ENCODE results near the gene APOLD1.

APOLD1 gene

DNA sequence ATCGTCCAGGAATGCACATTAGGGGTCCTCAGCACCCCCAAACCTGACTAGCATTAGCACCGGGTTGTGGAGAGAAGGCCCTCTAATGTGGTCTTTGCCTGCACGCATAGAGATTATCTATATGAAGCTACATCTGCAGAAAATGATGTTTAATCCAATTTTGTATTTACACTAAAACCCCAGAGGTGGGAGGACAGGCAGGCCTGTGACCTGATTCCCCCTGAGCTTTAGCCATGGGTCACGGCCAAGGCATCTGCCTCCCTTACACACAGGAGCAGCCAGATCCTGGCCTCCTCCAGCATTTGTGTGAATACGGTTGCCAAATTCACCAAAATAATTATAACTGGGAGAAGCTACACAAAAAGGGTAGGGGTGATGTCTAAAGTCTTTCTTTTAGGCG is 7.0 kb downstream of the APOLD1 start:
- TF ChIP-seq CTCF (IDR thresholded peaks at IDR 0.05; ENCODE audit: low read depth, low read length) = no peak
- no peak overlapping the region for H3K4me3 ChIP-seq (ENCODE audit: low read depth, low read length)

GRCh38 chr12:12794686-12795085 is 9.2 kb downstream of the APOLD1 start:
- H3K4me3 ChIP-seq (ENCODE audit: low read depth, low read length) = no peak overlapping the region
- TF ChIP-seq CTCF (IDR thresholded peaks at IDR 0.05; ENCODE audit: low read depth, low read length) = no peak

- H3K4me3 ChIP-seq (ENCODE audit: low read depth, low read length) = no peak overlapping the region
- TF ChIP-seq CTCF (IDR thresholded peaks at IDR 0.05; ENCODE audit: low read depth, low read length) = no peak
Measured at GRCh38 chr12:12796171-12796570, 10.7 kb downstream of the APOLD1 start.

GRCh38 chr12:12796928-12797793 is 11.7 kb downstream of the APOLD1 start:
- no peak for TF ChIP-seq CTCF (IDR thresholded peaks at IDR 0.05; ENCODE audit: low read depth, low read length)

GRCh38 chr12:12797794-12798152 is 12.3 kb downstream of the APOLD1 start:
- H3K4me3 ChIP-seq (ENCODE audit: low read depth, low read length) = no peak overlapping the region
- no peak for TF ChIP-seq CTCF (IDR thresholded peaks at IDR 0.05; ENCODE audit: low read depth, low read length)

More at GRCh38 chr12:12796928-12797793, 11.7 kb downstream of the APOLD1 start:
- no peak overlapping the region for H3K4me3 ChIP-seq (ENCODE audit: low read depth, low read length)

DNA sequence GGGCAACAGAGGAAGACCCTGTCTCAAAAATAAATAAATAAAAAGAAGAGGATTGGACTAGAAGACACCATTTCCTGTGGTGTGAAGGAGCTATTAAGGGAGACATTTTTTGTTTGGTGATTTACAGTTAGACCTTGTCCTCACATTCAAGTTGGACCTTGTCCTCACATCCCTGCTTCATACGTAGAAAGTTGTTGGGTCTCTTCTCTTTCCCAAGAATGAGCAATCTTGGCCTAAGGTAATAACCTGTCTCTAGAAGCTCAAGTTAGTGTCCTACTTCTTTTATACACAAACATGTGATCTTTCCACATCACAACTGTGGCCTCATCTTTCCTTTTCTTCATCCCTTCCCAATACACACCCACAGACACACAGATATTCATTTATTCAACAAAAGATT is 13.0 kb downstream of the APOLD1 start:
- H3K4me3 ChIP-seq (ENCODE audit: low read depth, low read length) = no peak overlapping the region
- no peak for TF ChIP-seq CTCF (IDR thresholded peaks at IDR 0.05; ENCODE audit: low read depth, low read length)

DNA sequence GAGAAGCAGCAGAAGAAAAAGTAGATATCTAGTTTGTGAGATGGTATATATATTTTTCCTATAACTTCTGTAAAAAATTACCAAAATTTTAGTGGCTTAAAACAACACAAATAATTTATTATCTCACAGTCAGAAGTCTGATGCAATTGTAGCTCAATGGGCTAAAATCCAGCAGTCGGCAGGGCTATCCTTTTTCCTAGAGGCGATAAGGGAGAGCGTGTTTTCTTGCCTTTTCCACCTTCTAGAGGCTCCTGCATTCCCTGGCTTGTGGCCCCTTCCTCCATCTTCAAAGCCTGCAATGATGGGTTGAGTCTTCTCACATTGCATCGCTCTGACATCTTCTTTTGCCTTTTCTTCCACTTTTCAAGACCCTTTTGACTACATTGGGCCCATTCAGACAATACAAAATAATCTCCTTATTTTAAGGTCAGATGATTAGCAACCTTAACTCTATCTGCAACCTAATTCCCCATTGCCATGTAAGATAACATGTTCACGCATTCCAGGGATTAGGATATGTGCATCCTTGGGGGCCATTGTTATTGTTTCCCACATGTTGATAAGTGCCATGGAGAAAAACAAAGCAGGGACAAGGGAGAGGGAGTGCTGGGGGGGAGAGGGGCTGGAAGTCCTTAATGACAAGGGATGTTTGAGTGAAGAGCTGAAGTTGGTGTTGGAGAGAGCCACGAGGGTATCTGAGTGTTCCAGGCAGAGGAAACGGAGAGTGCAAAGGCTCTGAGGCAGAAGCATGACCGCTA is 13.9 kb downstream of the APOLD1 start:
- TF ChIP-seq CTCF (IDR thresholded peaks at IDR 0.05; ENCODE audit: low read depth, low read length) = no peak
- H3K4me3 ChIP-seq (ENCODE audit: low read depth, low read length) = no peak overlapping the region
